HepG2 (cell line): ENCODE results near the gene TIFAB.

Experiments
- ATF3 ChIP-seq: sonication (generic); formaldehyde crosslinking; IDR thresholded peaks from 2 replicates; pipeline ENCODE4 v1.4.0; 2020; ENCODE audit warnings: missing genetic modification reagents
- CHD2 ChIP-seq: IDR thresholded peaks from 2 replicates; pipeline ENCODE4 v1.6.1; 2011; ENCODE audit warnings: low read depth, low read length, improper control_type of control experiment
- CTCF ChIP-seq: sonication (generic); formaldehyde crosslinking; IDR thresholded peaks from 2 replicates; pipeline ENCODE4 v1.5.0; 2020; ENCODE audit warnings: mild to moderate bottlenecking, missing genetic modification reagents, moderate library complexity
- EZH2 ChIP-seq: conservative IDR thresholded peaks from 2 replicates; pipeline ENCODE4 v1.6.1; 2012; ENCODE audit warnings: mild to moderate bottlenecking, low read depth, low read length, moderate library complexity
- FOXJ3 ChIP-seq: sonication (generic); formaldehyde crosslinking; IDR thresholded peaks from 2 replicates; pipeline ENCODE4 v1.4.0; 2020; ENCODE audit warnings: missing genetic modification reagents, mild to moderate bottlenecking, borderline replicate concordance
- GLI4 ChIP-seq: sonication (generic); formaldehyde crosslinking; IDR thresholded peaks from 2 replicates; pipeline ENCODE4 v1.5.1; 2020; ENCODE audit warnings: missing genetic modification reagents, mild to moderate bottlenecking, moderate library complexity, borderline replicate concordance
- MBD4 ChIP-seq: IDR thresholded peaks from 2 replicates; pipeline ENCODE4 v1.6.1; 2012; ENCODE audit warnings: low read length, inconsistent platforms, borderline replicate concordance
- RNF219 ChIP-seq: sonication (generic); formaldehyde crosslinking; IDR thresholded peaks from 2 replicates; pipeline ENCODE4 v1.5.0; 2020; ENCODE audit warnings: mild to moderate bottlenecking, missing genetic modification reagents
- ZBTB21 ChIP-seq: sonication (generic); formaldehyde crosslinking; IDR thresholded peaks from 2 replicates; pipeline ENCODE4 v1.4.0; 2020; ENCODE audit warnings: missing genetic modification reagents
- ZNF549 ChIP-seq: sonication (generic); formaldehyde crosslinking; IDR thresholded peaks from 2 replicates; pipeline ENCODE4 v1.5.0; 2020; ENCODE audit warnings: missing genetic modification reagents
- TF ChIP-seq, protein P1 (sequence below), 2 experiments: sonication (generic) in 1 of 2; formaldehyde crosslinking in 1 of 2; IDR thresholded peaks; 2 replicates each; pipeline versions ENCODE4 v1.4.0 to v1.6.1; 2018 to 2020; ENCODE audit warnings: missing genetic modification reagents in 2 of 2, borderline replicate concordance in 1 of 2, low read depth in 1 of 2, mild to moderate bottlenecking in 1 of 2, missing biosample characterization in 1 of 2

GRCh38 chr5:135437422-135437795 lies 14.7 kb downstream of the TIFAB start:
- no peak for TF ChIP-seq ATF3 (CRISPR knock-in tag)
- TF ChIP-seq ZNF549 = no peak
- TF ChIP-seq CTCF (CRISPR knock-in tag) = no peak
- TF ChIP-seq MBD4 = no peak
- no peak for TF ChIP-seq ZBTB21 (CRISPR knock-in tag)
- no peak for TF ChIP-seq FOXJ3 (CRISPR knock-in tag)
- TF ChIP-seq RNF219 (CRISPR knock-in tag) = no peak
- TF ChIP-seq GLI4 (CRISPR knock-in tag) = no peak
- TF ChIP-seq, protein P1, sequence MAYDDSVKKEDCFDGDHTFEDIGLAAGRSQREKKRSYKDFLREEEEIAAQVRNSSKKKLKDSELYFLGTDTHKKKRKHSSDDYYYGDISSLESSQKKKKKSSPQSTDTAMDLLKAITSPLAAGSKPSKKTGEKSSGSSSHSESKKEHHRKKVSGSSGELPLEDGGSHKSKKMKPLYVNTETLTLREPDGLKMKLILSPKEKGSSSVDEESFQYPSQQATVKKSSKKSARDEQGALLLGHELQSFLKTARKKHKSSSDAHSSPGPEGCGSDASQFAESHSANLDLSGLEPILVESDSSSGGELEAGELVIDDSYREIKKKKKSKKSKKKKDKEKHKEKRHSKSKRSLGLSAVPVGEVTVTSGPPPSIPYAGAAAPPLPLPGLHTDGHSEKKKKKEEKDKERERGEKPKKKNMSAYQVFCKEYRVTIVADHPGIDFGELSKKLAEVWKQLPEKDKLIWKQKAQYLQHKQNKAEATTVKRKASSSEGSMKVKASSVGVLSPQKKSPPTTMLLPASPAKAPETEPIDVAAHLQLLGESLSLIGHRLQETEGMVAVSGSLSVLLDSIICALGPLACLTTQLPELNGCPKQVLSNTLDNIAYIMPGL (CRISPR knock-in tag; IDR thresholded peaks at IDR 0.05; ENCODE audit: borderline replicate concordance in 1 of 2, low read depth in 1 of 2) = no peak
- no peak for TF ChIP-seq EZH2
- TF ChIP-seq CHD2 = no peak
